Neural cell (in vitro differentiated cells): ENCODE data around the gene USP13. TPM values are rescaled to one million over a fixed set of nuclear protein-coding genes. Genes with fewer than 3 reads are reported as not detected.
"Not testable (repeated sequence)": the region's sequence is repeated elsewhere in the genome, so short reads cannot be mapped to it uniquely, and the experiment has no call there.

Experiments used
- H2AFZ ChIP-seq: fragments of 200-600, 300-800 bp; sonication (generic), shearing (Covaris generic); 2 replicates; pipeline ENCODE4 v1.6.0; 2014; ENCODE audit warnings: low read depth, mild to moderate bottlenecking, antibody characterized with exemption, low read length, moderate library complexity
- H3F3A ChIP-seq: fragments of 200-600 bp; shearing (Covaris generic); 2 replicates; pipeline ENCODE4 v1.6.1; 2016; ENCODE audit warnings: mild to moderate bottlenecking, moderate library complexity, mixed read lengths, antibody characterized with exemption, low read length; ENCODE audit not compliant: insufficient read depth, poor library complexity, severe bottlenecking
- H3K27ac ChIP-seq: fragments of 200-600, 300-800 bp; sonication (generic), shearing (Covaris generic); 2 replicates; pipeline ENCODE4 v1.5.1; 2014; ENCODE audit warnings: mild to moderate bottlenecking, low read length, moderate library complexity
- H3K27me3 ChIP-seq: fragments of 300-800, 200-600 bp; sonication (generic), shearing (Covaris generic); 2 replicates; pipeline ENCODE4 v1.6.0; 2014; ENCODE audit warnings: mild to moderate bottlenecking, low read depth, low read length, moderate library complexity; ENCODE audit not compliant: insufficient read depth
- H3K36me3 ChIP-seq: fragments of 300-800, 200-600 bp; sonication (generic), shearing (Covaris generic); 2 replicates; pipeline ENCODE4 v1.5.1; 2014; ENCODE audit warnings: mild to moderate bottlenecking, antibody characterized with exemption, low read length, moderate library complexity; ENCODE audit not compliant: insufficient read depth
- H3K4me2 ChIP-seq: fragments of 300-800, 200-600 bp; sonication (generic), shearing (Covaris generic); 2 replicates; pipeline ENCODE4 v1.6.0; 2014; ENCODE audit warnings: mild to moderate bottlenecking, low read length
- H3K4me3 ChIP-seq: fragments of 300-800, 200-600 bp; sonication (generic), shearing (Covaris generic); 2 replicates; pipeline ENCODE4 v1.5.1; 2014; ENCODE audit warnings: mild to moderate bottlenecking, low read length, moderate library complexity
- H3K79me2 ChIP-seq: fragments of 200-600 bp; shearing (Covaris generic); replicated peaks from 2 replicates; pipeline ENCODE4 v1.6.0; 2014; ENCODE audit warnings: mild to moderate bottlenecking, low read length, moderate library complexity; ENCODE audit not compliant: insufficient read depth
- H3K9ac ChIP-seq: fragments of 300-800, 200-600 bp; sonication (generic), shearing (Covaris generic); 2 replicates; pipeline ENCODE4 v1.6.1; 2016; ENCODE audit warnings: mild to moderate bottlenecking, low read length, mixed read lengths
- H3K9me2 ChIP-seq: fragments of 200-600 bp; shearing (Covaris generic); 2 replicates; pipeline ENCODE4 v1.6.1; 2016; ENCODE audit warnings: mild to moderate bottlenecking, low read length, mixed read lengths; ENCODE audit not compliant: insufficient read depth
- H3K9me3 ChIP-seq: fragments of 200-600, 300-800 bp; sonication (generic), shearing (Covaris generic); 2 replicates; pipeline ENCODE4 v1.6.1; 2016; ENCODE audit warnings: mild to moderate bottlenecking, mixed run types, low read length, moderate library complexity, mixed read lengths
- H4K20me1 ChIP-seq: fragments of 200-600 bp; shearing (Covaris generic); 2 replicates; pipeline ENCODE4 v1.6.1; 2016; ENCODE audit warnings: mild to moderate bottlenecking, mixed run types; ENCODE audit not compliant: insufficient read depth
- CTCF ChIP-seq: fragments of 450-650 bp; IDR thresholded peaks from 2 replicates; pipeline ENCODE4 v1.5.1; 2014; ENCODE audit warnings: antibody characterized with exemption, mild to moderate bottlenecking, moderate library complexity; ENCODE audit not compliant: poor library complexity, severe bottlenecking
- EP300 ChIP-seq: fragments of 450-650 bp; conservative IDR thresholded peaks from 2 replicates; pipeline ENCODE4 v1.6.1; 2014; ENCODE audit warnings: antibody characterized with exemption, mild to moderate bottlenecking, moderate library complexity; ENCODE audit not compliant: poor library complexity, severe bottlenecking
- EZH2 ChIP-seq: fragments of 200-600, 300-800 bp; shearing (Covaris generic), sonication (generic); IDR thresholded peaks from 2 replicates; pipeline ENCODE4 v1.6.1; 2014; ENCODE audit warnings: antibody characterized with exemption, low read length, borderline replicate concordance, mild to moderate bottlenecking; ENCODE audit not compliant: insufficient read depth, poor library complexity, severe bottlenecking
- MXI1 ChIP-seq: fragments of 450-650 bp; conservative IDR thresholded peaks from 2 replicates; pipeline ENCODE4 v1.6.1; 2014; ENCODE audit warnings: antibody characterized with exemption, mild to moderate bottlenecking; ENCODE audit not compliant: poor library complexity, severe bottlenecking
- POLR2AphosphoS5 ChIP-seq: IDR thresholded peaks from 2 replicates; pipeline ENCODE4 v1.6.1; 2012
- RAD21 ChIP-seq: fragments of 450-650 bp; conservative IDR thresholded peaks from 2 replicates; pipeline ENCODE4 v1.6.1; 2014; ENCODE audit warnings: antibody characterized with exemption, mild to moderate bottlenecking, moderate library complexity
- SMC3 ChIP-seq: fragments of 450-650 bp; conservative IDR thresholded peaks from 2 replicates; pipeline ENCODE4 v1.6.1; 2014; ENCODE audit warnings: antibody characterized with exemption, mild to moderate bottlenecking, moderate library complexity; ENCODE audit not compliant: poor library complexity
- TAF1 ChIP-seq: IDR thresholded peaks from 2 replicates; pipeline ENCODE4 v1.6.1; 2012; ENCODE audit warnings: low read depth
- polyA plus RNA-seq: library from polyadenylated mRNA; depleted of rRNA; stranded (reverse); fragments of >200 nt; gene quantifications from 2 replicates; pipeline ENCODE4 v1.2.3, GENCODE V29; 2014
- TF ChIP-seq, protein P1 (sequence below): IDR thresholded peaks from 2 replicates; pipeline ENCODE4 v1.6.1; 2012; ENCODE audit warnings: borderline replicate concordance

Gene USP13
- polyA plus RNA-seq, 1 donor from 2014 or later: 3.8 TPM

DNA sequence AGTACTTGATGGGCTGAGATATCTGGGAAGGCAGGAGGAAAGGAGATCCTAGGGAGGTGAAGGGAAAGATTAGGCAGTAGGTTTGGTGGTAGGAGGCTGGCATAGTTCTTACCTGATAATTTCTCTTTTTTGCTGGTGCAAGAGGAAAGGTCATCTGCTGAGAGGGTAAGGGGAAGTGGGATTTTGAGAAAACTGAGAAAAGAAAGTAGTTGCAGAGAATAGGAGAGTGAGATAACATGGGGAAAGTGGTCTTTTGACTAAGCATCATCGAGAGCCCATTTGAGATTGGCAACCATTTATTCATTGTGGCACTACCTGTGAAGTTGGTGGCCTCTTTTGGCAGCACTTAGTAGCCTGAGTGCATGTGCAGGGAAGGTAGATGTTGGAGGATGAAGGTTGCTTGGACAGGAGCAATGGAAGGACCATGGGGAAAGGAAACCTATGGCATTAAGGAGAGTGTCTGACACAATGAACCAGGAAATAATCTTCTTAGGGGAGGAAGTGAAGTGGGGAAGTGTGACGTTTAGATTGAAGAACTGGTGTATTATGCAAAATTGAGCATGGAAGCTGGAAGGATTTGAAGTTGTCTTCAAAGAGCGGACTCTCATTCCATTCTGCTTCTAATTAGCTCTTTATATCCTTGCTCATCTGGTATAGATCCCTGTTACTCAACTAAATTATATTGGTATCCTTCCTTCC lies 21.9 kb upstream of the USP13 start:
- Histone ChIP-seq H3K9me3 (no peaks in the 10 kb centered on the region), H3K9me2 (no peaks in the 10 kb centered on the region), H3F3A (no peaks in the 10 kb centered on the region), H3K36me3 (no peaks in the 10 kb centered on the region), H3K79me2 (no peaks in the 10 kb centered on the region), H3K9ac (no peak overlapping the region), H3K27me3 (no peaks in the 10 kb centered on the region), H3K4me3 (no peak overlapping the region), H2AFZ (no peak overlapping the region), H3K4me2 (no peak overlapping the region), H4K20me1 (no peaks in the 10 kb centered on the region), H3K27ac (no peak overlapping the region)
- TF ChIP-seq TAF1: no peak
- TF ChIP-seq EZH2: no peak

- Histone ChIP-seq H3K79me2 (no peaks in the 10 kb centered on the region), H3K36me3 (no peaks in the 10 kb centered on the region), H4K20me1 (no peaks in the 10 kb centered on the region), H3K9ac (no peak overlapping the region), H3K4me3 (no peak overlapping the region), H3K9me2 (no peaks in the 10 kb centered on the region), H3K27ac (no peak overlapping the region), H3F3A (no peaks in the 10 kb centered on the region), H3K27me3 (no peaks in the 10 kb centered on the region), H3K9me3 (no peaks in the 10 kb centered on the region), H3K4me2 (no peak overlapping the region), H2AFZ (no peak overlapping the region)
- TF ChIP-seq POLR2AphosphoS5: no peak
- TF ChIP-seq MXI1: no peak
- TF ChIP-seq EZH2: no peak
- TF ChIP-seq RAD21: no peak
- TF ChIP-seq TAF1: no peak
- no peak for TF ChIP-seq SMC3
- TF ChIP-seq, protein P1, sequence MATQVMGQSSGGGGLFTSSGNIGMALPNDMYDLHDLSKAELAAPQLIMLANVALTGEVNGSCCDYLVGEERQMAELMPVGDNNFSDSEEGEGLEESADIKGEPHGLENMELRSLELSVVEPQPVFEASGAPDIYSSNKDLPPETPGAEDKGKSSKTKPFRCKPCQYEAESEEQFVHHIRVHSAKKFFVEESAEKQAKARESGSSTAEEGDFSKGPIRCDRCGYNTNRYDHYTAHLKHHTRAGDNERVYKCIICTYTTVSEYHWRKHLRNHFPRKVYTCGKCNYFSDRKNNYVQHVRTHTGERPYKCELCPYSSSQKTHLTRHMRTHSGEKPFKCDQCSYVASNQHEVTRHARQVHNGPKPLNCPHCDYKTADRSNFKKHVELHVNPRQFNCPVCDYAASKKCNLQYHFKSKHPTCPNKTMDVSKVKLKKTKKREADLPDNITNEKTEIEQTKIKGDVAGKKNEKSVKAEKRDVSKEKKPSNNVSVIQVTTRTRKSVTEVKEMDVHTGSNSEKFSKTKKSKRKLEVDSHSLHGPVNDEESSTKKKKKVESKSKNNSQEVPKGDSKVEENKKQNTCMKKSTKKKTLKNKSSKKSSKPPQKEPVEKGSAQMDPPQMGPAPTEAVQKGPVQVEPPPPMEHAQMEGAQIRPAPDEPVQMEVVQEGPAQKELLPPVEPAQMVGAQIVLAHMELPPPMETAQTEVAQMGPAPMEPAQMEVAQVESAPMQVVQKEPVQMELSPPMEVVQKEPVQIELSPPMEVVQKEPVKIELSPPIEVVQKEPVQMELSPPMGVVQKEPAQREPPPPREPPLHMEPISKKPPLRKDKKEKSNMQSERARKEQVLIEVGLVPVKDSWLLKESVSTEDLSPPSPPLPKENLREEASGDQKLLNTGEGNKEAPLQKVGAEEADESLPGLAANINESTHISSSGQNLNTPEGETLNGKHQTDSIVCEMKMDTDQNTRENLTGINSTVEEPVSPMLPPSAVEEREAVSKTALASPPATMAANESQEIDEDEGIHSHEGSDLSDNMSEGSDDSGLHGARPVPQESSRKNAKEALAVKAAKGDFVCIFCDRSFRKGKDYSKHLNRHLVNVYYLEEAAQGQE: no peak
- TF ChIP-seq EP300: no peak
- TF ChIP-seq CTCF: no peak
These were observed 12.4 kb upstream of the USP13 start for GRCh38 chr3:179640469-179640868.

DNA sequence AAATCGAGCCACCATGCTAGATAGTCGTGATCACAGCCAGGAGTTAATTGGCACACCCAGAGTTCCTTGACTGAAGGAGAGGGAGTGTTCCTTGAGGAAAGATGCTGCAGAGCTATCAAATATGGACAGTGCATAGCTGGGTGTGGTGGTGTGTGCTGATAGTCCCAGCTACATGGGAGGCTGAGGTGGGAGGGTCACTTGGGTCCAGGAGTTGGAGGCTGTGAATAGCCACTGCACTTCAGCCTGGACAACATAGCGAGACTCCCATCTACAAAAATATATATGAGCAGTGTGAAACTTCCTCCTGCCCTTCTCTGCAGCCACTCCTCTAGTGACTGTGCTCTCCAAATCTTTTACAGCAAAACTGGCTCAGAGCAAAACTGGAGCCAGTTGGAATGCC lies 10.0 kb upstream of the USP13 start:
- Histone ChIP-seq H2AFZ (no peak overlapping the region), H3K79me2 (no peaks in the 10 kb centered on the region), H3K27me3 (no peaks in the 10 kb centered on the region), H3K9me2 (no peaks in the 10 kb centered on the region), H4K20me1 (no peaks in the 10 kb centered on the region), H3K9me3 (no peaks in the 10 kb centered on the region), H3K9ac (no peak overlapping the region), H3K27ac (no peak overlapping the region), H3F3A (no peaks in the 10 kb centered on the region), H3K4me2 (no peak overlapping the region), H3K4me3 (no peak overlapping the region), H3K36me3 (no peaks in the 10 kb centered on the region)
- no peak for TF ChIP-seq POLR2AphosphoS5
- no peak for TF ChIP-seq SMC3
- TF ChIP-seq CTCF: no peak
- no peak for TF ChIP-seq EZH2
- no peak for TF ChIP-seq MXI1

GRCh38 chr3:179643837-179644236 lies 9.0 kb upstream of the USP13 start:
- H3K4me3 ChIP-seq, H3K79me2 ChIP-seq, H3K27me3 ChIP-seq, H3F3A ChIP-seq, H3K4me2 ChIP-seq, H2AFZ ChIP-seq, H3K9ac ChIP-seq, H4K20me1 ChIP-seq, H3K9me3 ChIP-seq, H3K36me3 ChIP-seq, H3K9me2 ChIP-seq, H3K27ac ChIP-seq: not testable (repeated sequence)
